Thoracic aorta (tissue), 2 donors: ENCODE data around the gene MAU2. TPM values are rescaled to one million over a fixed set of nuclear protein-coding genes. Genes with fewer than 3 reads are reported as not detected.
"Not testable (repeated sequence)": the region's sequence is repeated elsewhere in the genome, so short reads cannot be mapped to it uniquely, and the experiment has no call there.

ENCODE experiments used
- ATAC-seq: fragments of 150-250 bp; one replicate; pipeline ENCODE4 v1.8.0; 2017; ENCODE audit warnings: low read depth; ENCODE audit not compliant: insufficient number of reproducible peaks, low FRiP score
- DNase-seq: peaks from one replicate; pipeline ENCODE4 v3.0.0-alpha.2; 2020; ENCODE audit warnings: low spot score
- H3K27ac ChIP-seq, 2 donors: fragments of 200-600 bp; sonication (generic); 1 replicate in 1 of 2; 2 replicates in 1 of 2; pipeline ENCODE4 v1.5.1; 2016; ENCODE audit warnings: mild to moderate bottlenecking in 2 of 2, moderate library complexity in 2 of 2
- H3K27me3 ChIP-seq: fragments of 200-600 bp; sonication (generic); replicated peaks from 2 replicates; pipeline ENCODE4 v1.6.0; 2016; ENCODE audit warnings: mild to moderate bottlenecking; ENCODE audit not compliant: insufficient read depth
- H3K36me3 ChIP-seq: fragments of 200-600 bp; sonication (generic); one replicate; pipeline ENCODE4 v1.5.1; 2016
- H3K4me1 ChIP-seq, 2 donors: fragments of 200-600 bp; sonication (generic); 1 replicate in 1 of 2; 2 replicates in 1 of 2; pipeline versions ENCODE4 v1.5.1 to v1.6.0; 2016; ENCODE audit warnings: low read depth in 2 of 2, mild to moderate bottlenecking in 1 of 2; ENCODE audit not compliant: control insufficient read depth in 1 of 2
- H3K4me3 ChIP-seq: fragments of 200-600 bp; sonication (generic); 2 replicates; pipeline ENCODE4 v1.5.1; 2016; ENCODE audit warnings: mild to moderate bottlenecking
- H3K9me3 ChIP-seq: fragments of 200-600 bp; sonication (generic); 2 replicates; pipeline ENCODE4 v1.5.1; 2016
- CTCF ChIP-seq: fragments of 200-600 bp; sonication (generic); IDR thresholded peaks from one replicate; pipeline ENCODE4 v1.5.1; 2019; ENCODE audit warnings: antibody characterized with exemption
- total RNA-seq, 2 donors: library from RNA; depleted of rRNA; stranded (reverse); fragments of >200 nt; gene quantifications; one replicate each; pipeline versions ENCODE4 v1.1.0 to v1.2.3, GENCODE V29; 2016

Gene MAU2
- total RNA-seq, 2 donors from 2014 or later: 93.9 to 119 TPM

- Histone ChIP-seq H3K4me1 (no peaks in the 10 kb centered on the region), H3K27ac (no peak overlapping the region), H3K9me3 (no peaks in the 10 kb centered on the region), H3K27me3 (no peaks in the 10 kb centered on the region), H3K4me3 (no peak overlapping the region), H3K36me3 (peaks cover 83% of the 10 kb centered on the region)
- ATAC-seq: no peak
- DNase-seq: no peak
- no peak for TF ChIP-seq CTCF
Observed at GRCh38 chr19:19345232-19345631, 24.6 kb downstream of the MAU2 start.

GRCh38 chr19:19345970-19346369 is 25.3 kb downstream of the MAU2 start:
- H3K4me1 ChIP-seq: no peaks in the 10 kb centered on the region
- no peak for ATAC-seq
- no peak for TF ChIP-seq CTCF
- peaks cover 83% of the 10 kb centered on the region for H3K36me3 ChIP-seq
- H3K9me3 ChIP-seq: no peaks in the 10 kb centered on the region
- DNase-seq: no peak
- H3K27ac ChIP-seq: no peak overlapping the region
- no peaks in the 10 kb centered on the region for H3K27me3 ChIP-seq
- H3K4me3 ChIP-seq: no peak overlapping the region

GRCh38 chr19:19347401-19348110 is 26.9 kb downstream of the MAU2 start:
- H3K4me3 ChIP-seq: no peak overlapping the region
- peaks cover 86% of the 10 kb centered on the region for H3K36me3 ChIP-seq
- no peak for DNase-seq
- H3K27me3 ChIP-seq: no peaks in the 10 kb centered on the region
- H3K4me1 ChIP-seq: no peaks in the 10 kb centered on the region
- H3K27ac ChIP-seq: no peak overlapping the region
- no peak for TF ChIP-seq CTCF
- ATAC-seq: no peak
- H3K9me3 ChIP-seq: no peaks in the 10 kb centered on the region

GRCh38 chr19:19348266-19348665 is 27.6 kb downstream of the MAU2 start:
- no peaks in the 10 kb centered on the region for H3K9me3 ChIP-seq
- no peaks in the 10 kb centered on the region for H3K4me1 ChIP-seq
- DNase-seq (no peak), ATAC-seq (no peak)
- H3K27ac ChIP-seq: no peak overlapping the region
- no peaks in the 10 kb centered on the region for H3K27me3 ChIP-seq
- no peak overlapping the region for H3K4me3 ChIP-seq
- TF ChIP-seq CTCF: no peak
- H3K36me3 ChIP-seq: peaks cover 90% of the 10 kb centered on the region

- Histone ChIP-seq H3K4me1 (no peaks in the 10 kb centered on the region), H3K9me3 (no peaks in the 10 kb centered on the region), H3K27ac (no peak overlapping the region), H3K36me3 (peaks cover 88% of the 10 kb centered on the region), H3K4me3 (no peak overlapping the region), H3K27me3 (no peaks in the 10 kb centered on the region)
- no peak for TF ChIP-seq CTCF
- ATAC-seq (no peak), DNase-seq (no peak)
Observed at GRCh38 chr19:19349365-19349764, 28.7 kb downstream of the MAU2 start.

GRCh38 chr19:19350756-19351155 is 30.1 kb downstream of the MAU2 start:
- ATAC-seq, H3K4me3 ChIP-seq, H3K9me3 ChIP-seq, H3K27me3 ChIP-seq, H3K4me1 ChIP-seq, DNase-seq, H3K27ac ChIP-seq: not testable (repeated sequence)
- H3K36me3 ChIP-seq: peaks cover 86% of the 10 kb centered on the region
